Measurements from ENCODE around the gene SLC30A4.

Gene SLC30A4

DNA sequence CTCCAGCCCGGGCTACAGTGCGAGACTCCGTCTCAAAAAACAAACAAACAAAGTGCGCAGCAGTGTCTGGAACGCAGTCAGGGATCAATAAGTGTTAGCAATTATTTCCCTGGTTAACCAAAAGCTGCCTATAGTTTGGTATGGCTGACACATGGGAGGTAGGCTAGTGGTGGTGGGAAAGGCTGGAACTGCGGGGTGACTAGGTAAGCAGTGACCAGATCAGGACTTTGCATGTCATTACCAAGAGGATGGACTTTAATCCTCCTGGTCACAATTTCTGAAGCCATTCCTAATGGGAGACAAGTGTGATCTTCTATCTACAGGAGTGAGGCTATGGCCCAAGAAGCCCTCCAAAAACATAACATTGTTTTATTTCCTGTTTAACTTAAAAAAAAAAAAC is 47.8 kb downstream of the SLC30A4 start:
- peak in 1 of 2 donors; percentile 7 for DNase-seq (ENCODE audit: low spot score in 2 of 2)
- H3K36me3 Mint-ChIP-seq, result no peaks in the 10 kb centered on the region
- H3K9me3 Mint-ChIP-seq, result no peaks in the 10 kb centered on the region
- H3K4me3 Mint-ChIP-seq, result no peak overlapping the region
- H3K4me1 Mint-ChIP-seq, result no peaks in the 10 kb centered on the region
- H3K27ac Mint-ChIP-seq, result no peak overlapping the region
- ATAC-seq, result no peak

DNA sequence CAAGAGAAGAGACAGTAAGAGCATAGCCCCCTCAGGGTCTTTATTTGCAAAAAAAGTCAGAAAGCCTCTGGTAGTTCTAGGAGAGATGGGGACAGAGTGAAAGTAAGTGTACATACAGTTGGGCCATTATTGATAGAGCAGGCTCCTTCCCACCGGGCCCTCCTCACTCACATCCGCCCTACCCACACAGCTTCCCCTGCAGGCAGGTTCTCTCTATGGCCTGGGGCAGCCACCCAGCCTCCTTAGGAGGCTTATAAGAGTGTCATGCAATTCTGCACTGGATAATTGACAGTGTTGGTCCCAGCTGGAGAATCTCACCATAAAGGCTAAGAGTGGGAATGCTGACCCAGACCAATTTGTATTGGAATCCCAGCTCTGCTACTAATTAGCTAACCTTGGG is 49.5 kb downstream of the SLC30A4 start:
- Mint-ChIP-seq H3K9me3 (no peaks in the 10 kb centered on the region), H3K27ac (no peak overlapping the region), H3K36me3 (no peaks in the 10 kb centered on the region), H3K4me1 (no peaks in the 10 kb centered on the region), H3K4me3 (no peak overlapping the region)
- DNase-seq (ENCODE audit: low spot score in 2 of 2), result peak in 1 of 2 donors; percentile 22
- no peak for ATAC-seq

- DNase-seq (ENCODE audit: low spot score in 2 of 2) (peak in 1 of 2 donors; percentile 15), ATAC-seq (no peak)
- Mint-ChIP-seq H3K4me3 (no peak overlapping the region), H3K27ac (no peak overlapping the region), H3K36me3 (no peaks in the 10 kb centered on the region), H3K4me1 (no peaks in the 10 kb centered on the region), H3K9me3 (no peaks in the 10 kb centered on the region)
Measured at GRCh38 chr15:45471151-45471550, 51.4 kb downstream of the SLC30A4 start.

GRCh38 chr15:45469441-45469840 is 53.1 kb downstream of the SLC30A4 start:
- Mint-ChIP-seq H3K36me3 (peaks cover 5% of the 10 kb centered on the region), H3K27ac (no peak overlapping the region), H3K4me3 (no peak overlapping the region), H3K4me1 (peaks cover 2% of the 10 kb centered on the region), H3K9me3 (no peaks in the 10 kb centered on the region)
- ATAC-seq (no peak), DNase-seq (ENCODE audit: low spot score in 2 of 2) (no peak)

GRCh38 chr15:45469027-45469426 is 53.5 kb downstream of the SLC30A4 start:
- H3K4me1 Mint-ChIP-seq, result peaks cover 6% of the 10 kb centered on the region
- DNase-seq (ENCODE audit: low spot score in 2 of 2) (peak in 1 of 2 donors; percentile 38), ATAC-seq (no peak)
- no peak overlapping the region for H3K27ac Mint-ChIP-seq
- H3K4me3 Mint-ChIP-seq, result no peak overlapping the region
- H3K36me3 Mint-ChIP-seq, result peaks cover 9% of the 10 kb centered on the region
- no peaks in the 10 kb centered on the region for H3K9me3 Mint-ChIP-seq

- no peak overlapping the region for H3K4me3 Mint-ChIP-seq
- H3K27ac Mint-ChIP-seq, result no peak overlapping the region
- H3K36me3 Mint-ChIP-seq, result peaks cover 15% of the 10 kb centered on the region
- peaks cover 10% of the 10 kb centered on the region for H3K4me1 Mint-ChIP-seq
- H3K9me3 Mint-ChIP-seq, result no peaks in the 10 kb centered on the region
- DNase-seq (ENCODE audit: low spot score in 2 of 2) (no peak), ATAC-seq (no peak)
Measured at GRCh38 chr15:45468294-45468693, 54.3 kb downstream of the SLC30A4 start.

DNA sequence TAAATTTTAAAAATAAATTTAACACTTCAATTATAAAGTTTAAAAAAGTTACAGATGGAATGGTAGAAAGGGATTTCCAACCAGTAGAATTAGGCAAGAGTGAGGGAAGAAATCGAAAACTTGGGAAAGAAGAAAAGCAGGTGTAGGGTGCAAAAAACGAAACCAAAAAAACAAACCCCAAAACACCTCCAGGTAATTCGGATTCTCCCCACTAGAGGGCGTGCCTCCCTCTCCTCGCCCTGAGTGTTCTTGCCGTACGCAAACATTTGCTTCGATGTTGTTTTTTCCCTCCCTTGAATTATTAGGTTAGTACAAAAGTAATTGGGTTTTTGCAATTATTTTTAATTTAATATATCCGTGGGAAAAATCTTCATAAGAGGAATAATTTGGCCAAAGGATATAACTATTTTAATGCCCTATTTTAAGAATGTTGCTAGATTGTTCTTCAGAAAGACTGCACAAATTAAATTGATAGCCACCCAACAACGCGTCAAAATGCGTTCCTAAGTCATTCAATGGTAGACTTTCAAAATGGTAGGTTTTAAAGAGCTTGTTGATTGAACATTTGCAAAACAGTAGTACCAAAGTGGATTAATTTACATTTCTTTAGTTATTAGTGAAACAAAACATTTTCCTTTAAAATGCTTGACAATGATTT is 63.7 kb downstream of the SLC30A4 start:
- Mint-ChIP-seq H3K4me3 (peak overlapping the region; percentile 74), H3K9me3 (no peaks in the 10 kb centered on the region), H3K4me1 (peaks cover 47% of the 10 kb centered on the region), H3K36me3 (peaks cover 30% of the 10 kb centered on the region), H3K27ac (no peak overlapping the region)
- ATAC-seq (no peak), DNase-seq (ENCODE audit: low spot score in 2 of 2) (peak; percentile 85 to 93)

- Mint-ChIP-seq H3K4me1 (peaks cover 45% of the 10 kb centered on the region), H3K9me3 (no peaks in the 10 kb centered on the region), H3K4me3 (peak overlapping the region; percentile 74), H3K27ac (peak overlapping the region; percentile 91), H3K36me3 (peaks cover 25% of the 10 kb centered on the region)
- peak; percentile 86 to 93 for DNase-seq (ENCODE audit: low spot score in 2 of 2)
- ATAC-seq, result peak; percentile 58
Measured at GRCh38 chr15:45457641-45458539, 64.7 kb downstream of the SLC30A4 start.

DNA sequence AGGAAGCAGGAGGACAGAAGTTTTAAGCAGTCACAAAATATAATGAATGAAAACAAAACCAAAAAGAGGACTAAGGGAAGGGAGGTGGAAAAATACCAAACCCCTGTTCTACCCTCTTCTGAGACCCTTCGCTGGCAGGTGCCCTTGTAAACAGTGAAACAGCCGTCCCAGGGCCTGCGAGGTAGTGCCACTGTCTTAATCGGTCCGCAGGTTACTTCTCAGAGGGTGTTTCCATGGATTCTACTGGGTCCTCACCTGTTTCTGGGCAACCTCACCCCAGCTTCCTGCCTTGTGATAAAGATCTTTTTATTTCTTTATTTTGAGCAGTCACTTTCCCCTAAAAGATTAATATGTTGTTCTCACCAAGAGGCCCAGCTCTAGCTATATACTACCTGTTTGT is 65.3 kb downstream of the SLC30A4 start:
- H3K9me3 Mint-ChIP-seq, result no peaks in the 10 kb centered on the region
- peak; percentile 3 for ATAC-seq
- no peak for DNase-seq (ENCODE audit: low spot score in 2 of 2)
- peak overlapping the region; percentile 91 for H3K27ac Mint-ChIP-seq
- H3K4me3 Mint-ChIP-seq, result peak overlapping the region; percentile 74
- peaks cover 25% of the 10 kb centered on the region for H3K36me3 Mint-ChIP-seq
- peaks cover 45% of the 10 kb centered on the region for H3K4me1 Mint-ChIP-seq

GRCh38 chr15:45456212-45457106 is 66.1 kb downstream of the SLC30A4 start:
- peak; percentile 84 for ATAC-seq
- no peaks in the 10 kb centered on the region for H3K9me3 Mint-ChIP-seq
- H3K27ac Mint-ChIP-seq, result peak overlapping the region; percentile 91
- peaks cover 45% of the 10 kb centered on the region for H3K4me1 Mint-ChIP-seq
- H3K36me3 Mint-ChIP-seq, result peaks cover 23% of the 10 kb centered on the region
- peak; percentile 47 to 85 for DNase-seq (ENCODE audit: low spot score in 2 of 2)
- H3K4me3 Mint-ChIP-seq, result peak overlapping the region; percentile 74

DNA sequence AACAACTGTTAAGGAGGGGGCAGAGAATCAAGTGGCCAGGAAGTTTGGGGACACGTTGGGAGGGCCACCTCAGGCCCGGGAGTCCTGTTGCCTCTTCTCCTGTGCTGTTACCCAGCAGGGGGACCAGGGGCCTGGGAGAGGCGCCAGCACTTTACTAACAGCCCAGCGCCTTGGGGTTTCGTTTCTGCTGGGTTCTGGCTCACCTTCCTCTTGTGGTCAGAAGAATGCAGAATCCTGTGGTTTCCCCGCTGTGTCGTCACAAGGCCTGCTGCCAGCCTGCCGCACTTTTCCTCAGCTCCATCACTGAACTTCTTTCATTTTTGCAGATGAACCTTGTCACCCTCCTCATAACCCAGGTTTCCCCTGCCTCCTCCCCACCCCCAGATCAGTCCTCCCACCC is 67.7 kb downstream of the SLC30A4 start:
- ATAC-seq (peak; percentile 70), DNase-seq (ENCODE audit: low spot score in 2 of 2) (peak; percentile 40 to 79)
- Mint-ChIP-seq H3K27ac (peak overlapping the region; percentile 89), H3K4me1 (peaks cover 47% of the 10 kb centered on the region), H3K36me3 (peaks cover 15% of the 10 kb centered on the region), H3K4me3 (peak overlapping the region; percentile 74), H3K9me3 (no peaks in the 10 kb centered on the region)

- ATAC-seq, result no peak
- peaks cover 11% of the 10 kb centered on the region for H3K36me3 Mint-ChIP-seq
- H3K27ac Mint-ChIP-seq, result peak overlapping the region; percentile 19
- no peak for DNase-seq (ENCODE audit: low spot score in 2 of 2)
- no peak overlapping the region for H3K4me3 Mint-ChIP-seq
- H3K4me1 Mint-ChIP-seq, result peaks cover 44% of the 10 kb centered on the region
- H3K9me3 Mint-ChIP-seq, result no peaks in the 10 kb centered on the region
Measured at GRCh38 chr15:45451265-45451664, 71.3 kb downstream of the SLC30A4 start.

DNA sequence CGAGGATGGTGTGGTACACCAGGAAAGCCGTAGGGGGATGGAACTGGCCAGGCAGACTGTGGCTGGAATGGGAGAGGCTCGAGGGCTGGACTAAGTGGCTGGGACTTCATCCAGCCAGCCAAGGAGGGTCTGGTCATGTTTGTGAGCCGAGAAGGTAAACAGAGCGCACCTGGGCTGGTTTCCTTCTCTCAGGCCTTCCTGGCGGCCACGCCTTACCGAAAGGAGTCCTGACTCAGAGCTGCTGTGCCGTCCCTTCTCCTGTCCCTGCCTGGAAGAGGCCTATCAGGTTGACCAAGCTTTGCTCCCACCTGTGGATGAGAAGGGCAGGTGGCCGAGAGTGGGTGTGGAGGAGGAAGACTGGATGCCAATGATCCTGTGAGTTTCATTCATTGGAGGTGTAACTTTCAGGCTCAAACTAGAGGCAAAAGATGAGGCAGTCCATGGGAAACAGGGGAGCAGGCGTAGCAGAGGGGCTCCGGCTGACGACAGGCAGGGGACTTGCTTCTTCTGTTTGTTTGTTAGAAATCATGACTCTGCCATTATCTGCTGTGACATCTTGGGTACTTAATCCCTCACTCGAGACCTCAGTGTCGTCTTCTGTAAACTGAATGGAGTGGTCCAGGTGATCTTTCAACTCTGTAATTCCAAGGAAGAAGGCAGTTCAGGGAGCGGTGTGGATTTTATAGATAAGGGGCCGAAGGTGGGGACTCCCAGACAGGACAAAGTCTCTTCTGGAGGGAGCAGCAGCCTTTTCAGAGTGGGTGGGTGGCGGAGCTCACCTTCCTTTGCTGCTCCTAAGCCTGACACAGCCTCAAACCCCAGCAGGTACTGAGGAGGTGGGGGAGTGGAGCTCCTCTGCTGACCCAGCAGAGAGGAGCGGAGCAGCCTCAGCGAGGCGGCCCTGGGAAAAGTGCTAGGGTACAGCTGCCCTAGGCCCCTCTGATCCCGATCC is 72.4 kb downstream of the SLC30A4 start:
- DNase-seq (ENCODE audit: low spot score in 2 of 2), result no peak
- no peak for ATAC-seq
- Mint-ChIP-seq H3K36me3 (peaks cover 8% of the 10 kb centered on the region), H3K27ac (peak overlapping the region; percentile 27), H3K9me3 (no peaks in the 10 kb centered on the region), H3K4me1 (peaks cover 35% of the 10 kb centered on the region), H3K4me3 (peak overlapping the region; percentile 29)

DNA sequence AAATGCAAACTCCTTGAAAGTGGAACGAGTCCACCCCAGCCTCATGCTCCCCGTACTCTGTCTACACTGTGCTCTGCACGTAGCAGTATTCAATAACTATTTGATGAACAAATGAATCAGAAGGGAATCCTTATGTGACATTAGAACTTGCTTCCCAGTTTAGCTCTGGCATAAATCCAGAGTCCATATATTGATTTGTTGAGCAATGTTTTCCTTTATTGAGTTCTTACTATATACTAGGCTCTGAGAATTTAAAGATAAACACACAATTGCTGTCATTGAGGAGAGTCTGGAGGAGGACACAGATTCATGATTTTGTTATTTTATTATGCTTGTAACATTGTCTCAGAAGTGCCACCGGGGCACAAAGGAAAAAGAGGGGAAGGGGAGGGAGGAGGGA is 73.2 kb downstream of the SLC30A4 start:
- no peaks in the 10 kb centered on the region for H3K9me3 Mint-ChIP-seq
- H3K36me3 Mint-ChIP-seq, result peaks cover 2% of the 10 kb centered on the region
- H3K4me3 Mint-ChIP-seq, result peak overlapping the region; percentile 29
- DNase-seq (ENCODE audit: low spot score in 2 of 2) (no peak), ATAC-seq (no peak)
- H3K4me1 Mint-ChIP-seq, result peaks cover 34% of the 10 kb centered on the region
- peak overlapping the region; percentile 27 for H3K27ac Mint-ChIP-seq
